NAMALWA (cell line): ENCODE measurements around the gene HOXD8.

Source experiments
- DNase-seq: peaks from one replicate; pipeline ENCODE4 v3.0.0-alpha.2; 2015; ENCODE audit warnings: low spot score

HOXD8 gene

GRCh38 chr2:176130957-176131847, 1.7 kb downstream of the HOXD8 start:
- no peak for DNase-seq

- DNase-seq: no peak
Observed at GRCh38 chr2:176131848-176132158, 2.3 kb downstream of the HOXD8 start.

GRCh38 chr2:176132205-176133171, 3.0 kb downstream of the HOXD8 start:
- DNase-seq: no peak

- no peak for DNase-seq
Observed at GRCh38 chr2:176133389-176133788, 3.9 kb downstream of the HOXD8 start.

GRCh38 chr2:176134035-176134434, 4.5 kb downstream of the HOXD8 start:
- DNase-seq: no peak

GRCh38 chr2:176135035-176135440, 5.5 kb downstream of the HOXD8 start:
- DNase-seq: no peak

- no peak for DNase-seq
Observed at GRCh38 chr2:176136374-176137251, 7.1 kb downstream of the HOXD8 start.

GRCh38 chr2:176137252-176137580, 7.7 kb downstream of the HOXD8 start:
- DNase-seq: no peak

- DNase-seq: no peak
Observed at GRCh38 chr2:176137906-176138305, 8.4 kb downstream of the HOXD8 start.

GRCh38 chr2:176138526-176138922, 9.0 kb downstream of the HOXD8 start:
- no peak for DNase-seq

- no peak for DNase-seq
Observed at GRCh38 chr2:176138923-176139660, 9.6 kb downstream of the HOXD8 start.

- no peak for DNase-seq
Observed at GRCh38 chr2:176139661-176140512, 10.4 kb downstream of the HOXD8 start.

- DNase-seq: peak; percentile 84
Observed at GRCh38 chr2:176140513-176141317, 11.2 kb downstream of the HOXD8 start.

GRCh38 chr2:176142281-176142680, 12.8 kb downstream of the HOXD8 start:
- DNase-seq: no peak

GRCh38 chr2:176145085-176145969, 15.8 kb downstream of the HOXD8 start:
- DNase-seq: no peak

- no peak for DNase-seq
Observed at GRCh38 chr2:176146101-176146500, 16.6 kb downstream of the HOXD8 start.

GRCh38 chr2:176146645-176147044, 17.1 kb downstream of the HOXD8 start:
- no peak for DNase-seq

GRCh38 chr2:176147210-176147799, 17.8 kb downstream of the HOXD8 start:
- no peak for DNase-seq
